Heart left ventricle (tissue), 11 donors: ENCODE measurements around the gene PRAMEF2. TPM values are rescaled to one million over a fixed set of nuclear protein-coding genes. Genes with fewer than 3 reads are reported as not detected.

ENCODE experiments used
- polyA plus RNA-seq, 2 donors: library from polyadenylated mRNA; stranded (reverse); fragments of 200-250 nt; gene quantifications; one replicate each; pipeline ENCODE4 v1.2.3, GENCODE V29; 2013
- total RNA-seq, 9 donors: library from RNA; depleted of rRNA in 2 of 9; stranded (reverse); fragments of >200 nt in 2 of 9; fragmentation: NEBNext Ultra II Directional in 3 of 9; extraction: Animal tissue kit (Norgen Biotek cat#: 25700) in 3 of 9; gene quantifications; one replicate each; pipeline versions ENCODE4 v1.1.0 to v1.2.4, GENCODE V29; 2016 to 2023
- donor health status: ischemic (EF 13 %, LVEDD 7.1; RV severe dilation, severe dysfunction).
- donor health status: healthy with polysubstance abuse.
- donor health status: DM: no; HTN: yes; CAD: no.
- donor health status: DM: no; HTN: no; CAD: no.
- donor health status: ischemic (EF 25% LVEDD 5.7; RV mildly dilated, moderate dysfunction).
- donor health status: healthy.
- donor health status: DM: yes; HTN: yes; CAD: no.
- donor health status: PGD.
- donor health status: nonischemic (EF 23%, LVEDD 6.1; RV moderate dilation, normal function).

The PRAMEF2 gene
- total and polyA plus RNA-seq, 11 donors = not detected

Other genes with a start within 250 kb of the PRAMEF2 start
- 10 to 100 TPM; 28.6 to 84.0 (median 59.9) TPM for gene DHRS3, start 238.9 kb upstream of the PRAMEF2 start, total RNA-seq
- gene DHRS3, start 238.9 kb upstream of the PRAMEF2 start, polyA plus RNA-seq = 100 to 1,000 TPM in 1 of 2 donors, 10 to 100 TPM in 1; 39.7 to 102 TPM
- not detected for gene AADACL4, start 213.0 kb upstream of the PRAMEF2 start, total RNA-seq
- gene AADACL4, start 213.0 kb upstream of the PRAMEF2 start, polyA plus RNA-seq = not detected
- not detected for gene AADACL3, start 141.0 kb upstream of the PRAMEF2 start, total RNA-seq
- not detected for gene AADACL3, start 141.0 kb upstream of the PRAMEF2 start, polyA plus RNA-seq
- not detected for gene CFAP107, start 110.9 kb upstream of the PRAMEF2 start, total RNA-seq
- not detected for gene CFAP107, start 110.9 kb upstream of the PRAMEF2 start, polyA plus RNA-seq
- gene PRAMEF12, start 83.3 kb upstream of the PRAMEF2 start, total RNA-seq = not detected
- not detected for gene PRAMEF12, start 83.3 kb upstream of the PRAMEF2 start, polyA plus RNA-seq
- gene PRAMEF1, start 65.7 kb upstream of the PRAMEF2 start, total RNA-seq = not detected
- not detected for gene PRAMEF1, start 65.7 kb upstream of the PRAMEF2 start, polyA plus RNA-seq
- not detected for gene PRAMEF11, start 25.7 kb upstream of the PRAMEF2 start, total RNA-seq
- gene PRAMEF11, start 25.7 kb upstream of the PRAMEF2 start, polyA plus RNA-seq = not detected
- not detected for gene HNRNPCL1, start 8.4 kb upstream of the PRAMEF2 start, total RNA-seq
- not detected for gene HNRNPCL1, start 8.4 kb upstream of the PRAMEF2 start, polyA plus RNA-seq
- not detected for gene PRAMEF4, start 29.1 kb downstream of the PRAMEF2 start, total RNA-seq
- gene PRAMEF4, start 29.1 kb downstream of the PRAMEF2 start, polyA plus RNA-seq = not detected
- gene PRAMEF10, start 41.2 kb downstream of the PRAMEF2 start, total RNA-seq = not detected
- not detected for gene PRAMEF10, start 41.2 kb downstream of the PRAMEF2 start, polyA plus RNA-seq
- not detected for gene PRAMEF7, start 59.5 kb downstream of the PRAMEF2 start, total RNA-seq
- not detected for gene PRAMEF7, start 59.5 kb downstream of the PRAMEF2 start, polyA plus RNA-seq
- not detected for gene PRAMEF6, start 90.5 kb downstream of the PRAMEF2 start, total RNA-seq
- gene PRAMEF6, start 90.5 kb downstream of the PRAMEF2 start, polyA plus RNA-seq = not detected
- not detected for gene PRAMEF27, start 199.5 kb downstream of the PRAMEF2 start, total RNA-seq
- not detected for gene PRAMEF27, start 199.5 kb downstream of the PRAMEF2 start, polyA plus RNA-seq
- not detected for gene HNRNPCL3, start 203.7 kb downstream of the PRAMEF2 start, total RNA-seq
- gene HNRNPCL3, start 203.7 kb downstream of the PRAMEF2 start, polyA plus RNA-seq = not detected
- gene PRAMEF25, start 213.7 kb downstream of the PRAMEF2 start, total RNA-seq = not detected
- gene PRAMEF25, start 213.7 kb downstream of the PRAMEF2 start, polyA plus RNA-seq = not detected